Measurements from ENCODE around the gene CCDC69. TPM values are rescaled to one million over a fixed set of nuclear protein-coding genes. Genes with fewer than 3 reads are reported as not detected.

The CCDC69 gene
- total RNA-seq, 3 donors from 2014 or later: 8.8 to 190 (median 23.4) TPM

GRCh38 chr5:151225071-151225470, 1.2 kb upstream of the CCDC69 start:
- TF ChIP-seq, protein P1, sequence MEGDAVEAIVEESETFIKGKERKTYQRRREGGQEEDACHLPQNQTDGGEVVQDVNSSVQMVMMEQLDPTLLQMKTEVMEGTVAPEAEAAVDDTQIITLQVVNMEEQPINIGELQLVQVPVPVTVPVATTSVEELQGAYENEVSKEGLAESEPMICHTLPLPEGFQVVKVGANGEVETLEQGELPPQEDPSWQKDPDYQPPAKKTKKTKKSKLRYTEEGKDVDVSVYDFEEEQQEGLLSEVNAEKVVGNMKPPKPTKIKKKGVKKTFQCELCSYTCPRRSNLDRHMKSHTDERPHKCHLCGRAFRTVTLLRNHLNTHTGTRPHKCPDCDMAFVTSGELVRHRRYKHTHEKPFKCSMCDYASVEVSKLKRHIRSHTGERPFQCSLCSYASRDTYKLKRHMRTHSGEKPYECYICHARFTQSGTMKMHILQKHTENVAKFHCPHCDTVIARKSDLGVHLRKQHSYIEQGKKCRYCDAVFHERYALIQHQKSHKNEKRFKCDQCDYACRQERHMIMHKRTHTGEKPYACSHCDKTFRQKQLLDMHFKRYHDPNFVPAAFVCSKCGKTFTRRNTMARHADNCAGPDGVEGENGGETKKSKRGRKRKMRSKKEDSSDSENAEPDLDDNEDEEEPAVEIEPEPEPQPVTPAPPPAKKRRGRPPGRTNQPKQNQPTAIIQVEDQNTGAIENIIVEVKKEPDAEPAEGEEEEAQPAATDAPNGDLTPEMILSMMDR (IDR thresholded peaks at IDR 0.05): no peak
- intact Hi-C loops (cut with DNase I, micrococcal nuclease): no loop called here
- no peak for ATAC-seq

GRCh38 chr5:151224372-151224771, 480 bp upstream of the CCDC69 start:
- no peak for DNase-seq
- Histone ChIP-seq H3K36me3 (ENCODE audit: low read depth) (no peaks in the 10 kb centered on the region), H3K4me3 (no peak overlapping the region), H3K4me1 (ENCODE audit: low read depth) (peaks cover 19% of the 10 kb centered on the region), H3K9me3 (no peaks in the 10 kb centered on the region)
- intact Hi-C loops (cut with DNase I, micrococcal nuclease): no loop called here
- TF ChIP-seq, protein P1 (IDR thresholded peaks at IDR 0.05): no peak
- ATAC-seq: peak; percentile 14

More at GRCh38 chr5:151225071-151225470, 1.2 kb upstream of the CCDC69 start:
- DNase-seq: no peak
- Histone ChIP-seq H3K36me3 (ENCODE audit: low read depth) (no peaks in the 10 kb centered on the region), H3K9me3 (no peaks in the 10 kb centered on the region), H3K4me3 (no peak overlapping the region), H3K4me1 (ENCODE audit: low read depth) (peaks cover 14% of the 10 kb centered on the region)

GRCh38 chr5:151222790-151223446, 974 bp downstream of the CCDC69 start:
- H3K4me1 ChIP-seq (ENCODE audit: low read depth): peaks cover 19% of the 10 kb centered on the region
- ATAC-seq (peak; percentile 76), DNase-seq (peak; percentile 55 to 83 (median 56))
- intact Hi-C loops (cut with DNase I, micrococcal nuclease): no loop called here
- TF ChIP-seq, protein P1 (IDR thresholded peaks at IDR 0.05): no peak
- H3K9me3 ChIP-seq: no peaks in the 10 kb centered on the region
- H3K36me3 ChIP-seq (ENCODE audit: low read depth): no peaks in the 10 kb centered on the region
- peak overlapping the region; percentile 38 for H3K4me3 ChIP-seq

- peak; percentile 11 for ATAC-seq
These were observed 1.7 kb downstream of the CCDC69 start for GRCh38 chr5:151222054-151222789.

GRCh38 chr5:151221574-151221973, 2.3 kb downstream of the CCDC69 start:
- peaks cover 20% of the 10 kb centered on the region for H3K4me1 ChIP-seq (ENCODE audit: low read depth)
- no peak for DNase-seq

More at GRCh38 chr5:151222054-151222789, 1.7 kb downstream of the CCDC69 start:
- DNase-seq: no peak
- no peaks in the 10 kb centered on the region for H3K36me3 ChIP-seq (ENCODE audit: low read depth)
- H3K9me3 ChIP-seq: no peaks in the 10 kb centered on the region
- intact Hi-C loops (cut with DNase I, micrococcal nuclease): no loop called here
- no peak overlapping the region for H3K4me3 ChIP-seq
- H3K4me1 ChIP-seq (ENCODE audit: low read depth): peaks cover 19% of the 10 kb centered on the region
- TF ChIP-seq, protein P1 (IDR thresholded peaks at IDR 0.05): no peak

More at GRCh38 chr5:151221574-151221973, 2.3 kb downstream of the CCDC69 start:
- peak; percentile 22 for ATAC-seq
- TF ChIP-seq, protein P1 (IDR thresholded peaks at IDR 0.05): no peak
- Histone ChIP-seq H3K4me3 (no peak overlapping the region), H3K36me3 (ENCODE audit: low read depth) (no peaks in the 10 kb centered on the region), H3K9me3 (no peaks in the 10 kb centered on the region)
- intact Hi-C loops (cut with DNase I, micrococcal nuclease): no loop called here

Measured in mucosa of descending colon (tissue), 3 donors.